Tongue (tissue), 2 donors: ENCODE data around the gene SLCO1A2. TPM values are rescaled to one million over a fixed set of nuclear protein-coding genes. Genes with fewer than 3 reads are reported as not detected.
A peak's percentile ranks its signal among the peaks of the same experiment; 100 is the strongest.
"Not testable (repeated sequence)": the region's sequence is repeated elsewhere in the genome, so short reads cannot be mapped to it uniquely, and the experiment has no call there.

ENCODE experiments used
- DNase-seq: peaks from one replicate; pipeline ENCODE4 v3.0.0-alpha.2; 2015
- total RNA-seq: library from RNA; depleted of rRNA; stranded (reverse); fragments of >200 nt; gene quantifications from one replicate; pipeline ENCODE4 v1.2.3, GENCODE V29; 2014

The SLCO1A2 gene, protein sequence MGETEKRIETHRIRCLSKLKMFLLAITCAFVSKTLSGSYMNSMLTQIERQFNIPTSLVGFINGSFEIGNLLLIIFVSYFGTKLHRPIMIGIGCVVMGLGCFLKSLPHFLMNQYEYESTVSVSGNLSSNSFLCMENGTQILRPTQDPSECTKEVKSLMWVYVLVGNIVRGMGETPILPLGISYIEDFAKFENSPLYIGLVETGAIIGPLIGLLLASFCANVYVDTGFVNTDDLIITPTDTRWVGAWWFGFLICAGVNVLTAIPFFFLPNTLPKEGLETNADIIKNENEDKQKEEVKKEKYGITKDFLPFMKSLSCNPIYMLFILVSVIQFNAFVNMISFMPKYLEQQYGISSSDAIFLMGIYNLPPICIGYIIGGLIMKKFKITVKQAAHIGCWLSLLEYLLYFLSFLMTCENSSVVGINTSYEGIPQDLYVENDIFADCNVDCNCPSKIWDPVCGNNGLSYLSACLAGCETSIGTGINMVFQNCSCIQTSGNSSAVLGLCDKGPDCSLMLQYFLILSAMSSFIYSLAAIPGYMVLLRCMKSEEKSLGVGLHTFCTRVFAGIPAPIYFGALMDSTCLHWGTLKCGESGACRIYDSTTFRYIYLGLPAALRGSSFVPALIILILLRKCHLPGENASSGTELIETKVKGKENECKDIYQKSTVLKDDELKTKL
- total RNA-seq: 0.10 TPM

- no peak for DNase-seq
Observed at GRCh38 chr12:21334771-21335325, at the start of gene SLCO1A2. TSS of gene SLCO1A2 (minus strand) at chr12:21334917. CDS start at chr12:21334647, 270 bp downstream.

- DNase-seq: no peak
Observed at GRCh38 chr12:21384261-21384660, 49.5 kb upstream of the SLCO1A2 start.

DNA sequence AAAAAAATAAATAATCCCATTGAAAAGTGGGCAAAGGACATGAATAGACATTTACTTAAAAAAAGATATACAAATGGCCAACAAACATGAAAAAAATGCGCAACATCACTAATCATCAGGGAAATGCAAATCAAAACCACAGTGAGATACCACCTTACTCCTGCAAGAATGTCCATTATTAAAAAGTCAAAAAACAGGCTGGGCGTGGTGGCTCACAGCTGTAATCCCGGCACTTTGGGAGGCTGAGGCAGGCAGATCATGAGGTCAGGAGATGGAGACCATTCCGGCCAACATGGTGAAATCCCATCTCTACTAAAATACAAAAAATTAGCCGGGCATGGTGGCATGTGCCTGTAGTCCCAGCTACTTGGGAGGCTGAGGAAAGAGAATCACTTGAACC, 46.6 kb upstream of the SLCO1A2 start:
- DNase-seq: not testable (repeated sequence)

GRCh38 chr12:21379218-21379617, 44.5 kb upstream of the SLCO1A2 start:
- no peak for DNase-seq

- no peak for DNase-seq
Observed at GRCh38 chr12:21372602-21373001, 37.9 kb upstream of the SLCO1A2 start, which contains the start of gene IAPP. TSS of gene IAPP (plus strand) at chr12:21372902. CDS start at chr12:21373352, 450 bp downstream.

DNA sequence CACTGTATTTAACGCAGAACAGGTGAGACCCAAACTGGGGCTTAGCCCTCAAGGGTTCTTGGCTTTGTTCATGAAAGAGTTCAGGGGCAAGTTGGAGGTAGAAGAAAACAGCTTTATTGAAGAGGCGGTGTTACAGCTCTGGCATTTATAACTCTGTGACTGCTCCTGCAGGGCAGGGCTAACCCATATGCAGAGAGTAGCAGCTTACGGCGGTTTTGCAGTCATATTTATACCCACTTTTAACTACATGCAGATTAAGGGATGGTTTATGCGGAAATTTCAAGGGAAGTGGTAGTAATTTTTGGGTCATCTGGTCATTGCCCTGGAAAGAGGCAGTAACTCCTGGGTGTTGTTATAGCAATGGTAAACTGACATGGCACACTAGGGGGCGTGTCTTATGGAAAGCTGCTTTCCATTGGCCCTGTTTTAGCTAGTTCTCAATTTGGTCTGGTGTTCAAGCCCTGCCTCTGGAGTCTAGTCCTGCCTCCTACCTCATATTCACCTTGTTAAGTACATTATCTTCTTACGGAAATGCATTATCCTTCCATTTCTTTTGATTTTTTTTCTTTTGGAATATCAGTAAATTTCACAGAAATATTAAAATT, 36.2 kb upstream of the SLCO1A2 start:
- DNase-seq: no peak

DNA sequence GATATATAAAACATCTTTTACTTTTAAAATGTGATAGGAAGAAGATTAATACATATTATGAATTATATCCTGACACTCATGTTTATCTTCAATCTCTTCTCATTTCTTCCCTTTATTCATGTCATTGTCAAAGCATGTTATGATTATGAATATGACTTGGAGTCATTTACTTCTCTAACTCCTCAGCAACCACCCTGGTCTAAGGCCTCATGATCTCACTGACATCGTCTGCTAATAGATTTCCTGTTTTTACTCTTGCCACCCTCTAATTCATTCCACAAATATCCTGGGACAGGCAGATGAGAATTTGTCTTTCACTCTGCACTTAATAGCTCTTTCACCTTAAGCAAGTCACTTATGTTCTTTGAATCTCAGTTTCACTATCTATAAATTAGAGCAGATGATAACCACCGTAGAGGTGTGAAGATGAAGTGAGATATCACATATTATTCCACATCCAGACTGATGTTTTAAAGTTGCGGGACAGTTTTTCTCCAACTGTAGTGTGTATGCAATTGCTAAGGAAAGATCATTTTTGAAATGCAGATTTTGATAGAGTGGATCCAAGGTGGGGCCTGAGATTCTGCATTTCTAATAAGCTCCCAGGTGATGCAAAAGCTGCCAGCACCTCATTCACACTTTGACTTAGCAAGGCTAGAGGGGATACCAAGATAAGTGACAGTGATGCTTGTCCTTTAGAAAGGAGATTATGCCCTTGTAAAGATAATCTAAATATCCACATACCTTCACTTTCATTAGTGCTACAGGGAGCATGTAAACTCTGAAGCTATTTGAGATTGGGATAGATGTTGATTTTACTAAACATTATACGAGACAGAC, 34.6 kb upstream of the SLCO1A2 start:
- DNase-seq: no peak

- not testable (repeated sequence) for DNase-seq
Observed at GRCh38 chr12:21360632-21361031, 25.9 kb upstream of the SLCO1A2 start.

- DNase-seq: no peak
Observed at GRCh38 chr12:21354641-21355040, 19.9 kb upstream of the SLCO1A2 start.

DNA sequence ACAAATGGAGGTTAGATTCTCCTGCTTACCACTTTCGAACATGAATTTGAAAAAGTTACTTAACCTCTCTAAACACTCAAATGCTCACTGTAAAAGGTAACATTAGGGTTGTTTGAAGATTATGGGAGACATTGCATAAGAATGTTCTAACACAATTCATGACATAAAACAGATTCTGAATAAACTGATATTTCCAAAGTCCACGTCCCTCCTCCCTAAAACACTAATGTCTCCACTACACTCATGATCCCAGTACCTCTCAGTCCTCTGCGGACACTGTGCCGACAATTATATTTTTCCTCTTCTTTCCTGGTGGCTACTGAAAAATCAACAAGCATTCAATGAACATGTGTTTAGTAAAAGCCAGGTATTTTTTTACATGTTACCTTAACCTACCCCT, 19.2 kb upstream of the SLCO1A2 start:
- no peak for DNase-seq

DNA sequence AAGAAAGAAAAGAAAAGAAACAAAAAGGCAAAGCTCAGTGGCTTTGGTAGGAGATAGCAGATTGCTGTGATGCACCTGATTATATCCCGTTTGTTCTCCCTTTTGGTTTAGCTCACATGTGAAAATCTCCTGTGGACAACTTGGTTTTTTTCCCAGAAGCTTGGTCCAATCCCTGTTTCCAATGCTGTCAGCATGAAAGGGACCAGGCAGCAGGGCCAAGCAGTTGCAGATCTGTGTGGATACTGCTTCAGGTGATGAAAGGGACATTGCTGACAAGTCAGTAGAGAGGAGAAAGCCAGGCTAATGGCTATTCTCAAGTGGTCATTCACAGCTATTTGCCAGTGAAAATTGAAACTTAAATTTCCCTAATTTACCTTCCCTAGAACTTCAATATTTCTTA, 18.8 kb upstream of the SLCO1A2 start:
- no peak for DNase-seq

DNA sequence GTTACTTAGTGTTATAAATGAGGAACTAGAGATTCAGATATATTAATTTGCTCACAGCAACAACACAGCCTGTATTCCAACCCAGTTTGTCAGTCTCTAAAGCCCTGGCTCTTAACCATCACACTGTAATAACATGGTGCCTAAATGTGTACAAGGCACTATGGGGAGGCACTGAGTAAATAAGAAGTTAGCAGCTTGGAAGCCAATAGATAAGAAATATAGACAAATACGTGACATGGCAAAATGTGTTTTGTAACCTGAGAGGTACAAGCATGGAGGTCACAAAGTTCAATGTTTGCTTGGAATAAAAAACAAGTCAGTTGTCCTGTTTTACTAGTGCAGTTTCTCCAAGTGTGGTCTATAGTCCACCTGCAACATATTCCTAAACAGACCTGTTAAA, 16.3 kb upstream of the SLCO1A2 start:
- no peak for DNase-seq

DNA sequence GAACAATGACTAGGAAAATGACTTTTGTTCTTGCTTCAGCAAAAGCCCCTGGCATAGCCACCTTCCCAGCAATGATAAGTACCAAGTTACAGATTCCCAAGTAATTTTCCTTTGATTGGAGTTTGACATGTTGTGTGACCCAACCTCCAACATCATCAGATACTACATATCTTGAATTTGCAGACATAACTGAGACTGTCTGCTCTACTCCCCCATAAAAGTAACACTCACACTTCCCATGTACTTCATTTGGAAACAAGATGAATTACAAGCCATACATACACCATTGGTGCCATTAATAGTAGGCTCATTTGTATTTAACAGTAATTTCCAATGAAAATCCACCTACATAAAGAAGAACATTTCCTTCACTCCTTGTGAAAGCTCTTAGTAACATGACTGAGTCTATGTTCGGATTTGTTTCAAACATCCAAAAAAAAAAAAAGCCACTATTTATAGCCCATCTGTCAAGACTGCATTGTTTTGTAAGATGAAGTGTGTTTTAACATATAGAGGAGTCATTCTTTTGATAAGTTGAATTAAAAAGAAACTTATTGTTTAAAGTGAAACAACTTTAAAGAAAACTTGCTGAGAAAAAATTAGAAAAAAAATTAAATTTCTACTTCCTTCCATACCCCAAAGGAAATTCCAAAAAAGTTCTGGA, 12.0 kb upstream of the SLCO1A2 start:
- no peak for DNase-seq

GRCh38 chr12:21343636-21344035, 8.9 kb upstream of the SLCO1A2 start:
- DNase-seq: no peak

- DNase-seq: no peak
Observed at GRCh38 chr12:21341769-21342168, 7.1 kb upstream of the SLCO1A2 start.

DNA sequence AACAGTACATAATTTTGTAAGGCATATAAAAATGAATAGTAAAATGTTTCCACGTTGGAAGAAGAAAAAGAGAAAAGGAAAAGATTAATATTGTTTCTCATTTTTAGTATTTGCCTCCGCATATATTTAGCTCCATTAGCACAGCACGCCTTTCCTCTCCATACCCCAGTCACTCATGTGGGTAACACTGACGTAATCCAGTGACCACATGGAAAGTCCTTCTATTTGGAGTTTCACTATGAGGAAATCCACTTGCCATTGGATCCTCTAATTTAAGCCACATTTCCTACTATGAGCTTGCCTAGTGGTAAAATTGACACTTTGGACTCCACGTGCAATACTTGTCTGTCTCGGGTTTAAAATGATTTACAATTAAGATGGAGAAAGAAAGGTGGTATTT, 5.7 kb upstream of the SLCO1A2 start:
- no peak for DNase-seq

- DNase-seq: no peak
Observed at GRCh38 chr12:21339921-21340320, 5.2 kb upstream of the SLCO1A2 start.

DNA sequence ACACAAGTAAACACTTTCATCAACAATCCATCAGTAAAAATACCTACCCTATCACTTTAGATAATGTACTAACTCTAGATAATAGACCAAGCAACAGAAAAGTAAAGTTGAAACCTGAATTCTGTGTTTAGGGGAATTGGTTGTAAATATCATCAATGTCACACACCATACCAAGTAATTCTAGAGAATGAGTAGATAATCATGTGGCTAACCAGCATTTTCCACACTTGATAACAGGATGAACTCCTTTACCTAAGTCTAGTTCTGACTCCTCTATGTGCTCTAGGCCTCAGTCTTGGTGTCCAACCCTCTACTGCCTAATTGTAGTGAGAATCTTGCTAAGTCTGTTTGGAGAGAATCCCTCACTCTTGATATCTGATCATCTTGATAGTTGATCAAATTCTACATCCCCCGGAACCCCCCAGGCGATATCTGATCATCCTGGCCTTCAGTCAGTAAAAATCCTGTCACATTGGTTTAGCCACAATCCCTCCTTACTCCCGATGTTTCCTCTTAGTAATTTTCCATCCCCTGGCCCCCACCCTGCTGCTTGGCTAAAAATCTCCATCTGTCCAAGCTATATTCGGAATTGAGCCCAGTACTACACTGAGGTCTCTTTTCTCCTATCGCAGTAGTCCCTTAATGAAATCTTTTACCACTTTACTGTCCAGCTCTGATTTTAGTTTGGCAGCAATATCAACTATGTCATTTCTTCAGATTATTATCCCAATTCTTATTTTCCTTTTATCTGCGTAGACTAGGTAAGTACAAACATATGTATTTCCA, 3.4 kb upstream of the SLCO1A2 start:
- DNase-seq: peak; percentile 2

DNA sequence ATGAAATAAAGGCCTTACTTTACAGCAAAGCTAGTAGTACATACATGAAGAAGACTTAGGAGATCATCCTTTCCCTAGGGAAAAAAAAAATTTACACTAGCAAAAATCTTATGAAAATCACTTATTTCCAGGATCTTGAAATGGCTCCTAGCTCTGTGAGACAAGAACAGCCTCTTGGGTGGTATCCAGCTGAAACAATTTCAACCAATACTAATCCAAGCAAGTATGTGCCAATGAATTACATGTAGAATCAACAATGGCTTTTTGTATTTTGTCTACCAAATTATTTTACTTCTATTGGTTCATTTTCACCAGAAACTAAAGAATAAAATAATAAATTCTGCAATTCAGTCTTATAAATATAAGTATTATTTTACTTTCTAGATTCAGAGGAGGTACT, 2.7 kb upstream of the SLCO1A2 start:
- DNase-seq: peak; percentile 8

GRCh38 chr12:21336656-21337055, 1.9 kb upstream of the SLCO1A2 start:
- peak; percentile 40 for DNase-seq
